Hepatocyte (in vitro differentiated cells): ENCODE results near the gene TMEM147. TPM values are rescaled to one million over a fixed set of nuclear protein-coding genes. Genes with fewer than 3 reads are reported as not detected.

Experiments used
- DNase-seq: peaks from one replicate; pipeline ENCODE4 v3.0.0-alpha.2; 2016; ENCODE audit warnings: low spot score
- H2AFZ ChIP-seq: fragments of 200-600 bp; sonication (generic); 2 replicates; pipeline ENCODE4 v1.6.0; 2016; ENCODE audit warnings: antibody characterized with exemption, mild to moderate bottlenecking
- H3K27ac ChIP-seq: fragments of 200-600 bp; sonication (generic); 2 replicates; pipeline ENCODE4 v1.5.1; 2016; ENCODE audit warnings: mild to moderate bottlenecking
- H3K27me3 ChIP-seq: fragments of 200-600 bp; sonication (generic); 2 replicates; pipeline ENCODE4 v1.6.1; 2016
- H3K36me3 ChIP-seq: fragments of 200-600 bp; sonication (generic); replicated peaks from 2 replicates; pipeline ENCODE4 v1.5.1; 2016; ENCODE audit warnings: low read depth; ENCODE audit not compliant: insufficient read depth
- H3K4me1 ChIP-seq: fragments of 200-600 bp; sonication (generic); 2 replicates; pipeline ENCODE4 v1.5.1; 2016; ENCODE audit warnings: mild to moderate bottlenecking, moderate library complexity; ENCODE audit not compliant: insufficient read depth
- H3K4me2 ChIP-seq: fragments of 200-600 bp; sonication (generic); 2 replicates; pipeline ENCODE4 v1.6.0; 2016
- H3K4me3 ChIP-seq: fragments of 200-600 bp; sonication (generic); 2 replicates; pipeline ENCODE4 v1.5.1; 2016; ENCODE audit warnings: mild to moderate bottlenecking
- H3K79me2 ChIP-seq: fragments of 200-600 bp; sonication (generic); 2 replicates; pipeline ENCODE4 v1.6.0; 2017; ENCODE audit warnings: mild to moderate bottlenecking
- H3K9me2 ChIP-seq: fragments of 200-600 bp; sonication (generic); replicated peaks from 2 replicates; pipeline ENCODE4 v1.6.0; 2017; ENCODE audit warnings: mild to moderate bottlenecking; ENCODE audit not compliant: insufficient read depth
- H3K9me3 ChIP-seq: fragments of 200-600 bp; sonication (generic); 2 replicates; pipeline ENCODE4 v1.5.1; 2016; ENCODE audit warnings: low read depth, mild to moderate bottlenecking
- H4K20me1 ChIP-seq: fragments of 200-600 bp; sonication (generic); 2 replicates; pipeline ENCODE4 v1.6.0; 2016; ENCODE audit warnings: mild to moderate bottlenecking; ENCODE audit not compliant: insufficient read depth, poor library complexity, severe bottlenecking
- EZH2 ChIP-seq: fragments of 200-600 bp; sonication (generic); IDR thresholded peaks from 2 replicates; pipeline ENCODE4 v1.6.1; 2016; ENCODE audit warnings: antibody characterized with exemption, mild to moderate bottlenecking, borderline replicate concordance
- EZH2phosphoT487 ChIP-seq: fragments of 200-600 bp; sonication (generic); IDR thresholded peaks from one replicate; pipeline ENCODE4 v1.6.1; 2018; ENCODE audit warnings: antibody characterized with exemption, mild to moderate bottlenecking, low read depth, moderate library complexity; ENCODE audit not compliant: unreplicated experiment, severe bottlenecking
- WGBS: methylation state at CpG from one replicate; pipeline ENCODE4 v1.1.6; 2016; ENCODE audit warnings: low lambda C conversion rate; ENCODE audit errors: missing lambda C conversion rate; 5-methylcytosine and 5-hydroxymethylcytosine counted together
- polyA plus RNA-seq: library from polyadenylated mRNA; unstranded; fragments of >200 nt; fragmentation: Nextera tagmentation; extraction: Ambion mirVana; gene quantifications from 2 replicates; pipeline ENCODE4 v1.2.1, GENCODE V29; 2016
- total RNA-seq: library from RNA; depleted of rRNA; stranded (reverse); fragments of >200 nt; gene quantifications from 2 replicates; pipeline ENCODE4 v1.2.3, GENCODE V29; 2014
- TF ChIP-seq, protein P1 (sequence below): fragments of 200-600 bp; sonication (generic); IDR thresholded peaks from 2 replicates; pipeline ENCODE4 v1.5.1; 2016; ENCODE audit warnings: antibody characterized with exemption, mild to moderate bottlenecking; ENCODE audit not compliant: poor library complexity

TMEM147 gene
- total and polyA plus RNA-seq, 2 experiments from 2014 or later: 115 to 287 TPM

DNA sequence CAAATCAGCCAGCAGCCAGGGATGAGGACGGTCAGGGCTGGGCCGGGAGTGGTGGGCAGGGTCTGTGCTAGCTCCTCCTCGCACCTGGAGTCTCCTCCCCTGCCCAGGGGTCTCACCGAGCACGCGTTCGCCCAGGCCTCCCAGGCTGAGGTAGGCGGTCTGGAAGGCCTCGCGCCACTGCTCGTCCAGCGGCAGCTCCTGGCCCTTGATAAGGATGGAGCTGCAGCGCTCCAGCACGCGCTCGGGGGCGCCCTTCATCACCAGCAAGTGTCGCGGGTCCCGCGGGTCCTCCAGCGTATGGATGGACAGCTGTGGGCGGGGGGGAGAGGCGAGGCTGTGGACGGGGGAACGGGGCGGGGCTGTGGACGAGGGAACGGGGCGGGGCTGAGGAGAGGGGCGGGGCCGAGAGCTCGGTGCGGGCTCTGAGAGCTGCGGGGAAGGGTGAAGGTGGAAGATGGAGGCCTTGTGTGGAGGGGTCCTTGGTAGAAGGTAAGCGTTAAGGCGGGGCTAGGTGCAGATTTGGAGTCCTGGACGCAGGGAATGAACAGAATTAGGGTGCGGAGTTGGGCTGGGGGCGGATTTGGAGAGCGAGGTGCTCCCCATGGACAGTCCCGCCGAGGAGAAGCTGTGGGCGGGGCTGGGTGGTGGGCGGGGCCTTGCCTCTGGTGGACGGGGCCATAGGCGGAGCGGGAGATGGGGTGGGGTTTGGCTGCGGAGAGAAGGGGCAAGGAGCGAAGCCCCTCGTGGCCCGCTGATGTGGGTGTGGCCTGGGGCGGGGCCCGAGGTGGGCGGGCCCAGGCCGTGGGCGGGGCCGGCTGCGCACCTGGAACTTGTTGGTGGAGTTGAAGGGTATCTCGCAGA lies 12.3 kb downstream of the TMEM147 start:
- DNase-seq: peak; percentile 78
- Histone ChIP-seq H3K27ac (no peak overlapping the region), H3K9me2 (no peaks in the 10 kb centered on the region), H4K20me1 (no peaks in the 10 kb centered on the region), H3K36me3 (no peaks in the 10 kb centered on the region), H2AFZ (peak overlapping the region; percentile 63), H3K79me2 (no peaks in the 10 kb centered on the region), H3K4me1 (peaks cover 3% of the 10 kb centered on the region), H3K4me2 (peak overlapping the region; percentile 90), H3K27me3 (peaks cover 13% of the 10 kb centered on the region), H3K9me3 (no peaks in the 10 kb centered on the region), H3K4me3 (peak overlapping the region; percentile 33)
- no peak for TF ChIP-seq EZH2phosphoT487
- TF ChIP-seq, protein P1, sequence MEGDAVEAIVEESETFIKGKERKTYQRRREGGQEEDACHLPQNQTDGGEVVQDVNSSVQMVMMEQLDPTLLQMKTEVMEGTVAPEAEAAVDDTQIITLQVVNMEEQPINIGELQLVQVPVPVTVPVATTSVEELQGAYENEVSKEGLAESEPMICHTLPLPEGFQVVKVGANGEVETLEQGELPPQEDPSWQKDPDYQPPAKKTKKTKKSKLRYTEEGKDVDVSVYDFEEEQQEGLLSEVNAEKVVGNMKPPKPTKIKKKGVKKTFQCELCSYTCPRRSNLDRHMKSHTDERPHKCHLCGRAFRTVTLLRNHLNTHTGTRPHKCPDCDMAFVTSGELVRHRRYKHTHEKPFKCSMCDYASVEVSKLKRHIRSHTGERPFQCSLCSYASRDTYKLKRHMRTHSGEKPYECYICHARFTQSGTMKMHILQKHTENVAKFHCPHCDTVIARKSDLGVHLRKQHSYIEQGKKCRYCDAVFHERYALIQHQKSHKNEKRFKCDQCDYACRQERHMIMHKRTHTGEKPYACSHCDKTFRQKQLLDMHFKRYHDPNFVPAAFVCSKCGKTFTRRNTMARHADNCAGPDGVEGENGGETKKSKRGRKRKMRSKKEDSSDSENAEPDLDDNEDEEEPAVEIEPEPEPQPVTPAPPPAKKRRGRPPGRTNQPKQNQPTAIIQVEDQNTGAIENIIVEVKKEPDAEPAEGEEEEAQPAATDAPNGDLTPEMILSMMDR: no peak
- no peak for TF ChIP-seq EZH2
- WGBS: 2% methylated on average over 27 of the region's 60 CpGs

DNA sequence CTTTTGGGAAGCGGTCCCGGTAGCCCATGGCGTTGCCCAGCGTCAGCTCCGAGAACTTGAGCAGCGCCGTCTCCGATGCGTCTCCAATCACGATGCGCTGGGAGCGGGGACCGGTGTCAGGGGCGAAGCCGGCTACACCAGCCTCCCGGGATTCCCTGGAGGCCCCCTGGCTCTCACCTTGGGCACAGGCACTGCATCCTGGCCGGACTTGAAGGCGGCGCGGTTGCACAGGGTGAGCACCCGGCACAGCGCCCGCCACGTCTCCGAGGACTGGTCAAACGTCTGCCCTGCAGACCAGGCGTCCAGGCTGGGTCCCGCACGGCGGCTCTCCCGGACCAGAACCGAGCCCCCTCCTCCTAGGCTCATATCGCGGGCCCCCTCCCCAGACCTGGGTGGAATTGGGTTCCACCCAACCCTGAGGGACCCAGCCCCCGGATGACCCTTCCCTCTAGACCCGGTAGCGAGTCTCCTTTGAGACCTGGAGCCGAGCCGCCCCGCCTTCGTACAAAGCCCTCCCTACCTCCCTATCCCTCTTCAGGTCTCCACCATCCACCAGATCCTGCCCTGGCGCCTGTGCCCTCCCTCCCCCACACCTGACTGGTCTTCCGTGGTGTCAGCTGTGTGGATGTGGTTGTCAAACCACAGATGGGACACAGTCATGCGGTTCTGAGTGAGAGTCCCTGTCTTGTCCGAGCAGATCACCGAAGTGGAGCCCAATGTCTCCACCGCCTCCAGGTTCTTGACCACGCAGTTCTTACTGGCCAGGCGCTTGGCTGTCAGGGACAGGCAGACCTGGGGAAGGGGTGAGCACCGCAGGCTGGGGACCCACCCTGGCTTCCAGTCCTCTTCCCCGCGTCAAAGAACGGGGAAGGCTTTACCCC lies 13.2 kb downstream of the TMEM147 start:
- Histone ChIP-seq H4K20me1 (no peaks in the 10 kb centered on the region), H3K9me3 (no peaks in the 10 kb centered on the region), H3K4me3 (peak overlapping the region; percentile 33), H3K4me2 (peak overlapping the region; percentile 90), H3K36me3 (no peaks in the 10 kb centered on the region), H3K4me1 (peaks cover 3% of the 10 kb centered on the region), H3K79me2 (no peaks in the 10 kb centered on the region), H3K27ac (no peak overlapping the region), H3K9me2 (no peaks in the 10 kb centered on the region), H3K27me3 (peaks cover 13% of the 10 kb centered on the region), H2AFZ (no peak overlapping the region)
- DNase-seq: no peak
- 65% methylated on average over 22 of the region's 53 CpGs for WGBS
- TF ChIP-seq, protein P1: no peak
- TF ChIP-seq EZH2 (no peak), EZH2phosphoT487 (no peak)

DNA sequence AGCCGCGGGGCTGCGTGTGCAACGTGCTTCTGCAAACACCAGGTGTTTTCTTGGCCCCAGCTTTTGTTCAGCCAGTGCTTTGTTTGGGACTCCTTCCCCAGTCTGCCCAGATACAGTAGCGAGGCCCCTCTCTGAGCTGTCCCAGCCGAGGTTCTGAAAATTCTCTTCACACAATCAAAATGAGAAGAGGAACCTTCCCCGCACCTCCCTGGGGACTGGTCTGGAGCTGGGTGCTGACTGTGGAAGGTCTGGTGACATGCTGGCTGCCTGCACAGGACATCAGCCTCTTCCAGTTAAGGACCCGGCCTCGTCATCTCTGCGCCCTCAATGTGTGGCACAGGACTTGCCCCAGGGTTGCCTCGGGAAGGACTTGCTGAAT lies 13.8 kb downstream of the TMEM147 start:
- no peaks in the 10 kb centered on the region for H4K20me1 ChIP-seq
- TF ChIP-seq EZH2phosphoT487: no peak
- TF ChIP-seq EZH2: no peak
- TF ChIP-seq, protein P1: no peak
- H3K4me1 ChIP-seq: peaks cover 3% of the 10 kb centered on the region
- no peak overlapping the region for H2AFZ ChIP-seq
- no peaks in the 10 kb centered on the region for H3K79me2 ChIP-seq
- H3K9me2 ChIP-seq: no peaks in the 10 kb centered on the region
- no peak overlapping the region for H3K4me2 ChIP-seq
- H3K9me3 ChIP-seq: no peaks in the 10 kb centered on the region
- H3K36me3 ChIP-seq: no peaks in the 10 kb centered on the region
- H3K27me3 ChIP-seq: peaks cover 13% of the 10 kb centered on the region
- no peak for DNase-seq
- WGBS: 77% methylated on average over 11 of the region's 11 CpGs
- H3K27ac ChIP-seq: no peak overlapping the region
- no peak overlapping the region for H3K4me3 ChIP-seq
